Measurements from ENCODE around the gene NOTUM. TPM values are rescaled to one million over a fixed set of nuclear protein-coding genes. Genes with fewer than 3 reads are reported as not detected.
A peak's percentile ranks its signal among the peaks of the same experiment; 100 is the strongest.

NOTUM gene
- total RNA-seq, 4 donors from 2014 or later, result 0.83 TPM; not detected in 3

DNA sequence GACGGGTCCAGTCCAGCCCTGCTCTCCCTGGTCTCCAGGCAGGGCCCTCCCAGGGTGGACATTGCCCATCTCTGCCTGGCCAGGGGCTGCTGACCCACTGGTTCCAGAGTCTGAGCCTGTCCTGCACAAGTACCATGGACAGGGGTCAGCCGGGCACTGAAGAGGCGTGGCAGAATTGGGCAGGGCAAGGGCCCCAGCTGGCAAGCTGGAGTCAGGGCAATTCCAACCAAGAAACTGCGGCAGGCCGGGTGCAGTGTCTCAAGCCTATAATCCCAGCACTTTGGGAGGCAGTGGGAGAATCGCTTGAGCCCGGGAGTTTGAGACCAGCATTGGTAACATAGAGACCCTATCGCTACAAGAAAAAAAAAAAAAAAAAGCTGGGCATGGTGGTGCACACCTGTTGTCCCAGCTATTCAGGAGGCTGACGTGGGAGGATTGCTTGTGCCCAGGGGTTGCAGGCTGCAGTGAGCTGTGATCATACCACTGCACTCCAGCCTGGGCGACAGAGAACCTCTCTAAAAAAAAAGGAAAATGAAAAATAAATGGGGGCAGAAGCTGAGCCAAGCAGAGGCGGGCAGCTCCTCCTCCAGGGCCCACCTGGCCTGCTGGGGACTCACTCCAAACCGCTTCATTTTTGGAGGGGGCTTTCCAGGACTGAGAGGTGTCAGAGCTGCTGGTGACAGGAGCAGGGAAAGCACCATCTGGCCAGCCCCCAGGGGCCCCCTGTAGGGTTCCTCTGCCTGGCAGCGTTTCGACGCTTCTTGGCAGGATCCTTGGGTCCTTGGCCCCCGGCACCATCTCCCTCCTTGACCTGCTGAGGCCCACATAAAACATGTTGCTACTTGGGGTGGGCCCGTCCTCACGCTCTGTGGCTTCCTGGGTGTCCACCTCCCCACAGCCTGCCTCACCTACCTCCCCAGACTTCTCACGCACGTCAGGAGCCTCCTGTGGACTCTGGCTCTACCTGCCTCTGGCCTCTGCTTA is 30.6 kb downstream of the NOTUM start:
- H3K36me3 ChIP-seq, result no peaks in the 10 kb centered on the region
- intact Hi-C loops (cut with DNase I), result no loop called here
- DNase-seq (ENCODE audit: extremely low spot score), result no peak
- WGBS, result 77% methylated on average over 12 of the region's 20 CpGs
- H3K27me3 ChIP-seq, result peaks cover 0 to 19% (median 1%) of the 10 kb centered on the region in 4 donors
- H3K4me3 ChIP-seq, result no peak overlapping the region
- H3K9me3 ChIP-seq, result no peaks in the 10 kb centered on the region
- no peak for TF ChIP-seq POLR2AphosphoS5 (IDR thresholded peaks at IDR 0.05)
- TF ChIP-seq, protein P1, sequence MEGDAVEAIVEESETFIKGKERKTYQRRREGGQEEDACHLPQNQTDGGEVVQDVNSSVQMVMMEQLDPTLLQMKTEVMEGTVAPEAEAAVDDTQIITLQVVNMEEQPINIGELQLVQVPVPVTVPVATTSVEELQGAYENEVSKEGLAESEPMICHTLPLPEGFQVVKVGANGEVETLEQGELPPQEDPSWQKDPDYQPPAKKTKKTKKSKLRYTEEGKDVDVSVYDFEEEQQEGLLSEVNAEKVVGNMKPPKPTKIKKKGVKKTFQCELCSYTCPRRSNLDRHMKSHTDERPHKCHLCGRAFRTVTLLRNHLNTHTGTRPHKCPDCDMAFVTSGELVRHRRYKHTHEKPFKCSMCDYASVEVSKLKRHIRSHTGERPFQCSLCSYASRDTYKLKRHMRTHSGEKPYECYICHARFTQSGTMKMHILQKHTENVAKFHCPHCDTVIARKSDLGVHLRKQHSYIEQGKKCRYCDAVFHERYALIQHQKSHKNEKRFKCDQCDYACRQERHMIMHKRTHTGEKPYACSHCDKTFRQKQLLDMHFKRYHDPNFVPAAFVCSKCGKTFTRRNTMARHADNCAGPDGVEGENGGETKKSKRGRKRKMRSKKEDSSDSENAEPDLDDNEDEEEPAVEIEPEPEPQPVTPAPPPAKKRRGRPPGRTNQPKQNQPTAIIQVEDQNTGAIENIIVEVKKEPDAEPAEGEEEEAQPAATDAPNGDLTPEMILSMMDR (IDR thresholded peaks at IDR 0.05), result no peak
- TF ChIP-seq POLR2A (IDR thresholded peaks at IDR 0.05; ENCODE audit: low read depth), result no peak
- TF ChIP-seq EP300 (IDR thresholded peaks at IDR 0.05), result no peak
- H3K4me1 ChIP-seq, result peaks cover 19 to 29% (median 26%) of the 10 kb centered on the region in 4 donors
- H3K27ac ChIP-seq (replicated peaks in 1 of 4), result no peak overlapping the region

DNA sequence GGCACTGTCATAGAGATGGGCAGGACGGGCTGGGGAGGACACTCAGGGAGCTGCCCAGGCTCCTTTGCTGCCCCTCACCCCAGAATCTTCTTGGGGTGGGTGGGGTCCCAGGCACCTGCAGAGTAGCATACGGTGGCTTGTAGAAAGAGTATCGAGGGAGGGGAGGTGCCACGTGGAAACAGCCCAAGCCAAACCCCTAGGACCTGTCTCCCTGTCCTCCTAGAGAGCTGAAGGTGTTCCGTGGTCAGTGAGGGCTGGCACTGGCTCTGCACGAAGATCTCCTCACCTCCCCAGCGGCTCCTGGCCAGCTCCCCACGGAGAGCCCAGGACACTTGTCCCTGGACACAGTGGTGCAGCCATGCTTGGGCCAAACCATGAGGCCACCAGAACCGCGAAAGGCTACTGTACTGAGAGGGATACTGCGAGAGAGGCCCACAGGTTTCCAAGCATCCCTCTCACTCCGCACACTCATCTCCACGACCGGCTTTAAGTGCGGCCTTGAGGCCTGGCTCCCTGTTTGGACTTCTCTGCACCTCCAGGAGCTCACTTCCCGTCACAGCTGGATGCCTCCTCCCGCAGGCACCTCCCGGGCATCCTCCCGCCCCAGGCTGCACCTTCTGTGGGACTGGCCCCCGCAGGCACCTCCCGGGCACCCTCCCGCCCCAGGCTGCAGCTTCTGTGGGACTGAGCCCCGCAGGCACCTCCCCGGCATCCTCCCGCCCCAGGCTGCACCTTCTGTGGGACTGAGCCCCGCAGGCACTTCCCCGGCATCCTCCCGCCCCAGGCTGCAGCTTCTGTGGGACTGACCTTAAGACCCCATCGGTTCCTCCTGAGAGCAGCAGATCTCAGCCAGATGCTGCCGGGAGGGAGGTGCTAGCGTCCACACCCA is 31.5 kb downstream of the NOTUM start:
- Histone ChIP-seq H3K27me3 (peaks cover 0 to 19% (median 1%) of the 10 kb centered on the region in 4 donors), H3K4me3 (no peak overlapping the region), H3K36me3 (no peaks in the 10 kb centered on the region), H3K27ac (replicated peaks in 1 of 4) (no peak overlapping the region), H3K9me3 (no peaks in the 10 kb centered on the region), H3K4me1 (peaks cover 29 to 38% (median 35%) of the 10 kb centered on the region in 4 donors)
- TF ChIP-seq POLR2AphosphoS5 (IDR thresholded peaks at IDR 0.05), result no peak
- no peak for TF ChIP-seq EP300 (IDR thresholded peaks at IDR 0.05)
- TF ChIP-seq, protein P1 (IDR thresholded peaks at IDR 0.05), result no peak
- TF ChIP-seq POLR2A (IDR thresholded peaks at IDR 0.05; ENCODE audit: low read depth), result no peak
- DNase-seq (ENCODE audit: extremely low spot score), result no peak
- intact Hi-C loops (cut with DNase I), result no loop called here
- 90% methylated on average over 20 of the region's 31 CpGs for WGBS

DNA sequence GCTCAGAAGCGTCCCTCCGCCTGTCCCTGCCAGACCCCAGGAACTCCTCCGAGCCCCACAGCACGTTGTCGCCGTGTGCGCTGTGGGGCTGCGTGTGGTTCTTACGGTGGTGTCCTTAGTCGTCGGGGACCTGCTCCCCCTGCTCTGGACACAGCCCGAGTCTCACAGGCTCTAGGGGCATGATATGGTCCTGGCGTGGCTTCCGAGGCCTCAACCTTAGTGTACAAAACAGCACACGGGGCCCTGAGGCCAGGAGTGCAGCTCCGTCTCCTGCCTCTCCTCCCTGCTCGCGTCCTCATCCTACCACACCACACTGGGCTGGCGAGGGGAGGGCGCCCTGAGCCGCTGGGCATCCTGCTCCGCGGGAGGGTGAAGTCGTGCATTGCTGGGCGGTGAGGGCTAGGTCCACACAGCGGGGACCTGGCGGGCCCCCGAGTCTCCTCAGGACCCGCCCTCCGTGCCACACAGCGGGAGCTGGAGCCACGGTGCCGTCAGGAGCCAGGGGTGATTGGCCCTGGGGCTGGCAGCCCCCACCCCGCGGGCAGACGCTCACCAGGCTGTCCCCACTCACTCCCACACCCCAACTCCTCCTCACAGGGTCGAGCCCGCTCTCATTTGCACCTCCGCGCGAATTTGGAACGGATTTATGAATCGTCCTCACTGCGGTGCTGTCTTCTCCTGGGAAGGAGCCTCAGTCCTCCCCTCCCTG is 32.3 kb downstream of the NOTUM start:
- TF ChIP-seq, protein P1 (IDR thresholded peaks at IDR 0.05), result no peak
- TF ChIP-seq EP300 (IDR thresholded peaks at IDR 0.05) (no peak), POLR2AphosphoS5 (IDR thresholded peaks at IDR 0.05) (no peak), POLR2A (IDR thresholded peaks at IDR 0.05; ENCODE audit: low read depth) (no peak)
- Histone ChIP-seq H3K27me3 (peaks cover 0 to 19% (median 1%) of the 10 kb centered on the region in 4 donors), H3K4me1 (peaks cover 37 to 46% (median 43%) of the 10 kb centered on the region in 4 donors), H3K27ac (replicated peaks in 1 of 4) (peak overlapping the region; percentile 91 to 98 (median 95)), H3K36me3 (no peaks in the 10 kb centered on the region), H3K4me3 (peak overlapping the region; percentile 80 to 99 (median 84)), H3K9me3 (no peaks in the 10 kb centered on the region)
- DNase-seq (ENCODE audit: extremely low spot score), result no peak
- intact Hi-C loops (cut with DNase I), result no loop called here
- 48% methylated on average over 42 of the region's 44 CpGs for WGBS

Data from esophagus muscularis mucosa (tissue), 4 donors.